B cell (primary cell): ENCODE data around the gene FAIM. TPM values are rescaled to one million over a fixed set of nuclear protein-coding genes. Genes with fewer than 3 reads are reported as not detected.
A peak's percentile ranks its signal among the peaks of the same experiment; 100 is the strongest.
"Not testable (repeated sequence)": the region's sequence is repeated elsewhere in the genome, so short reads cannot be mapped to it uniquely, and the experiment has no call there.

ENCODE experiments used
- ATAC-seq: fragments of 200-7000 bp; cut with Tn5 transposase; one replicate; pipeline ENCODE4 v1.10.0; 2021; ENCODE audit warnings: low read depth, mild to moderate bottlenecking, moderate number of reproducible peaks, moderate library complexity
- CTCF ChIA-PET: fragments of 350-600 bp; sonication (Branson Sonifier 250); formaldehyde crosslinking; loops from one replicate; lab custom pipeline; 2021; ENCODE audit warnings: antibody characterized with exemption, inconsistent platforms; lab: Charles Lee
- POLR2A ChIA-PET: fragments of 350-600 bp; sonication (Branson Sonifier 250); formaldehyde crosslinking; loops from one replicate; lab custom pipeline; 2021; ENCODE audit warnings: antibody characterized with exemption; lab: Charles Lee
- DNase-seq: peaks from one replicate; pipeline ENCODE4 v3.0.0; 2013
- H2AFZ ChIP-seq: 2 replicates; pipeline ENCODE4 v1.6.1; 2012; ENCODE audit warnings: mild to moderate bottlenecking, low read depth, low read length; ENCODE audit not compliant: insufficient read depth, poor library complexity, severe bottlenecking
- H3K27ac ChIP-seq, 2 donors: 1 replicate in 1 of 2; 2 replicates in 1 of 2; pipeline ENCODE4 v1.5.1; 2012 to 2013; ENCODE audit warnings: low read length in 2 of 2, mild to moderate bottlenecking in 2 of 2, moderate library complexity in 1 of 2
- H3K27me3 ChIP-seq, 4 experiments: fragments of 200-600 bp in 1 of 4; sonication (generic) in 1 of 4; replicated peaks in 1 of 4; 1 replicate in 2 of 4; 2 replicates in 2 of 4; pipeline versions ENCODE4 v1.6.1 to v1.7.0; 2013 to 2016; ENCODE audit warnings: low read length in 3 of 4, mild to moderate bottlenecking in 2 of 4, mixed read lengths in 1 of 4, moderate library complexity in 1 of 4; ENCODE audit not compliant: insufficient read depth in 4 of 4, control insufficient read depth in 3 of 4; ENCODE audit errors: control extremely low read depth in 1 of 4
- H3K36me3 ChIP-seq, 2 experiments: replicated peaks in 1 of 2; 1 replicate in 1 of 2; 2 replicates in 1 of 2; pipeline versions ENCODE4 v1.6.1 to v1.7.1; 2013; ENCODE audit warnings: low read length in 1 of 2; ENCODE audit not compliant: insufficient read depth in 2 of 2, control insufficient read depth in 1 of 2; ENCODE audit errors: control extremely low read depth in 1 of 2, extremely low read depth in 1 of 2
- H3K4me1 ChIP-seq, 2 donors: fragments of 200-600 bp in 1 of 2; sonication (generic) in 1 of 2; 1 replicate in 1 of 2; 2 replicates in 1 of 2; pipeline versions ENCODE4 v1.5.1 to v1.6.1; 2013 to 2017; ENCODE audit warnings: low read length in 2 of 2; ENCODE audit not compliant: control insufficient read depth in 2 of 2, insufficient read depth in 2 of 2
- H3K4me2 ChIP-seq: replicated peaks from 2 replicates; pipeline ENCODE3; 2012; ENCODE audit warnings: mild to moderate bottlenecking, low read depth, low read length; ENCODE audit not compliant: poor library complexity, severe bottlenecking
- H3K4me3 ChIP-seq, 5 experiments: fragments of 200-600 bp in 1 of 5; sonication (generic) in 1 of 5; 1 replicate in 3 of 5; 2 replicates in 2 of 5; pipeline versions ENCODE4 v1.5.1 to v1.7.0; 2011 to 2016; ENCODE audit warnings: low read length in 4 of 5, mild to moderate bottlenecking in 4 of 5, low read depth in 2 of 5, control low read depth in 1 of 5, moderate library complexity in 1 of 5; ENCODE audit not compliant: insufficient read depth in 1 of 5; ENCODE audit errors: control extremely low read depth in 1 of 5, extremely low read depth in 1 of 5
- H3K79me2 ChIP-seq: fragments of 200-600 bp; sonication (generic); one replicate; pipeline ENCODE4 v1.6.0; 2016; ENCODE audit warnings: low read length; ENCODE audit not compliant: control insufficient read depth, insufficient read depth
- H3K9ac ChIP-seq: fragments of 200-600 bp; sonication (generic); 2 replicates; pipeline ENCODE4 v1.6.1; 2017; ENCODE audit warnings: mild to moderate bottlenecking, low read length, moderate library complexity
- H3K9me3 ChIP-seq, 3 donors: one replicate each; pipeline versions ENCODE4 v1.6.1 to v1.7.1; 2013; ENCODE audit warnings: low read length in 2 of 3; ENCODE audit not compliant: control insufficient read depth in 2 of 3, insufficient read depth in 1 of 3; ENCODE audit errors: control extremely low read depth in 1 of 3
- H4K20me1 ChIP-seq: 2 replicates; pipeline ENCODE4 v1.6.0; 2012; ENCODE audit warnings: mild to moderate bottlenecking, low read length; ENCODE audit not compliant: insufficient read depth, control insufficient read depth, poor library complexity, severe bottlenecking
- H3K27ac Mint-ChIP-seq: one replicate; pipeline ENCODE4 v1.8.0; 2021; ENCODE audit warnings: mixed read lengths
- H3K27me3 Mint-ChIP-seq: one replicate; pipeline ENCODE4 v1.8.0; 2021; ENCODE audit warnings: mixed read lengths
- H3K4me1 Mint-ChIP-seq: one replicate; pipeline ENCODE4 v1.8.0; 2021; ENCODE audit warnings: mixed read lengths
- H3K4me3 Mint-ChIP-seq: one replicate; pipeline ENCODE4 v1.8.0; 2021; ENCODE audit warnings: mixed read lengths
- H3K9me3 Mint-ChIP-seq: one replicate; pipeline ENCODE4 v1.8.0; 2022; ENCODE audit warnings: mixed read lengths; ENCODE audit not compliant: insufficient read depth
- EZH2 ChIP-seq: IDR thresholded peaks from 2 replicates; pipeline ENCODE4 v1.6.1; 2012; ENCODE audit warnings: borderline replicate concordance, low read depth, mild to moderate bottlenecking, moderate library complexity, low read length; ENCODE audit not compliant: insufficient read depth, poor library complexity, severe bottlenecking
- WGBS: methylation state at CpG from one replicate; pipeline ENCODE4 v1.1.5; 2013; ENCODE audit warnings: missing lambda C conversion rate; ENCODE audit not compliant: insufficient coverage; 5-methylcytosine and 5-hydroxymethylcytosine counted together
- intact Hi-C: fragments of 100-400 bp; cut with micrococcal nuclease; formaldehyde crosslinking; loops from one replicate; pipeline ENCODE4 v1.10.0; 2022
- polyA plus RNA-seq: library from polyadenylated mRNA; depleted of rRNA; stranded (reverse); fragments of >200 nt; gene quantifications from 2 replicates; pipeline ENCODE4 v1.2.3, GENCODE V29; 2012
- total RNA-seq, 2 donors: library from RNA; stranded (reverse); fragments of 120-200 nt in 1 of 2; gene quantifications; 1 replicate in 1 of 2; 2 replicates in 1 of 2; pipeline versions ENCODE4 v1.2.3 to v1.2.4, GENCODE V29; 2013 to 2022
- TF ChIP-seq, protein P1 (sequence below): fragments of 200-600 bp; IDR thresholded peaks from one replicate; pipeline ENCODE4 v1.8.0; 2022; ENCODE audit warnings: antibody characterized with exemption, mild to moderate bottlenecking

The FAIM gene
- total and polyA plus RNA-seq, 2 donors (not counting 1 experiment from before 2014, with no cell fraction given): 2.3 to 16.3 TPM

DNA sequence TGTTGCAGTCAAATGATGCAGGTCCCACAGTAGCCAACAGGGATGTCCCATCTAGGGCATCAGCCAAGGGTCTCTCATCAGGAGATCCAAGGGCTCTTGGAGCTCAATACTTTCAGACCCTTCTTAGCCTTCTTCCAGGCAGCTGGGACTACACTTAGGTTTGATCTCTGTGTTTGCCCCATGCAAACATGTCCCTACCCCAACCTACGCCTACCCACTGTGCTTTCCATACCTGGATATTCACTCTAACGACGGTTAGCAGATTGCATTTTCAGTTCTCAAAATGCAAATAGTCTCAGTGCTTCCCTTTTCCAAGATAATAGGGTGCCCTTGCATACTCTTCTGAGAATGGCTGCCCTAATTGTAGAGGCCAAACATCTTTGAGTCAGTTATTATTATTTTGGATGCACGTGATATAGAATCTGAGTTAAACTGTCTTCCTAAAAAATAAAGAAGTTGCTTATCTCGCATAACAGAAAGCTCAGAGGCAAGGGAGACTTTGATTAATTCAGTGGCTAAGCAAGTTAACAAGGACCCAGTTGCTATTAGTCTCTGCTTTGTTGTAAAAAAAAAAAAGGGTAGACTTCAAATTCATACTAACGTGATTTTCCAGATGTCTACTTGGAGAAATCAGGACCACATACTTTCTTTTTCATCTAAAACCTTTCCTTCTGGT, 13.5 kb upstream of the FAIM start:
- DNase-seq: no peak
- H3K4me3 Mint-ChIP-seq: peak overlapping the region; percentile 91
- Histone ChIP-seq H3K9ac (peak overlapping the region; percentile 76), H3K4me1 (peaks cover 5 to 10% of the 10 kb centered on the region in 2 donors), H3K36me3 (no peaks in the 10 kb centered on the region), H4K20me1 (no peaks in the 10 kb centered on the region), H3K9me3 (peaks cover 0 to 4% (median 3%) of the 10 kb centered on the region in 3 donors), H3K27me3 (peaks cover 0 to 3% (median 0%) of the 10 kb centered on the region in 4 experiments), H3K4me3 (peak overlapping the region in 4 of 5 experiments; percentile 69 to 93 (median 80)), H3K4me2 (peak overlapping the region; percentile 90), H2AFZ (peak overlapping the region; percentile 98), H3K27ac (no peak overlapping the region), H3K79me2 (no peaks in the 10 kb centered on the region)
- H3K9me3 Mint-ChIP-seq: peaks cover 2% of the 10 kb centered on the region
- no peak for ATAC-seq
- no peak for TF ChIP-seq EZH2
- TF ChIP-seq, protein P1, sequence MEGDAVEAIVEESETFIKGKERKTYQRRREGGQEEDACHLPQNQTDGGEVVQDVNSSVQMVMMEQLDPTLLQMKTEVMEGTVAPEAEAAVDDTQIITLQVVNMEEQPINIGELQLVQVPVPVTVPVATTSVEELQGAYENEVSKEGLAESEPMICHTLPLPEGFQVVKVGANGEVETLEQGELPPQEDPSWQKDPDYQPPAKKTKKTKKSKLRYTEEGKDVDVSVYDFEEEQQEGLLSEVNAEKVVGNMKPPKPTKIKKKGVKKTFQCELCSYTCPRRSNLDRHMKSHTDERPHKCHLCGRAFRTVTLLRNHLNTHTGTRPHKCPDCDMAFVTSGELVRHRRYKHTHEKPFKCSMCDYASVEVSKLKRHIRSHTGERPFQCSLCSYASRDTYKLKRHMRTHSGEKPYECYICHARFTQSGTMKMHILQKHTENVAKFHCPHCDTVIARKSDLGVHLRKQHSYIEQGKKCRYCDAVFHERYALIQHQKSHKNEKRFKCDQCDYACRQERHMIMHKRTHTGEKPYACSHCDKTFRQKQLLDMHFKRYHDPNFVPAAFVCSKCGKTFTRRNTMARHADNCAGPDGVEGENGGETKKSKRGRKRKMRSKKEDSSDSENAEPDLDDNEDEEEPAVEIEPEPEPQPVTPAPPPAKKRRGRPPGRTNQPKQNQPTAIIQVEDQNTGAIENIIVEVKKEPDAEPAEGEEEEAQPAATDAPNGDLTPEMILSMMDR: peak; percentile 20
- no CpG with 5 or more reads among the region's 6 CpGs for WGBS
- H3K27me3 Mint-ChIP-seq: no peaks in the 10 kb centered on the region
- intact Hi-C loops: loop anchor here (1.0 to 10.0 kb wide), 6 partner anchors 14 to 1730 kb away; partner anchors contain the start of genes ARMC8, NCK1 and PIK3CB
- H3K27ac Mint-ChIP-seq: no peak overlapping the region
- H3K4me1 Mint-ChIP-seq: peaks cover 7% of the 10 kb centered on the region
- ChIA-PET POLR2A (interaction anchor here (1.0 to 2.5 kb wide), 3 partner anchors 14 to 321 kb away, joined by 4 to 19 read pairs (median 18); partner anchors contain the start of gene FAIM), CTCF (interaction anchor here (0.7 to 13.4 kb wide), 11 partner anchors 8 to 350 kb away, joined by 3 to 461 read pairs (median 11); partner anchors contain the start of gene FAIM)

DNA sequence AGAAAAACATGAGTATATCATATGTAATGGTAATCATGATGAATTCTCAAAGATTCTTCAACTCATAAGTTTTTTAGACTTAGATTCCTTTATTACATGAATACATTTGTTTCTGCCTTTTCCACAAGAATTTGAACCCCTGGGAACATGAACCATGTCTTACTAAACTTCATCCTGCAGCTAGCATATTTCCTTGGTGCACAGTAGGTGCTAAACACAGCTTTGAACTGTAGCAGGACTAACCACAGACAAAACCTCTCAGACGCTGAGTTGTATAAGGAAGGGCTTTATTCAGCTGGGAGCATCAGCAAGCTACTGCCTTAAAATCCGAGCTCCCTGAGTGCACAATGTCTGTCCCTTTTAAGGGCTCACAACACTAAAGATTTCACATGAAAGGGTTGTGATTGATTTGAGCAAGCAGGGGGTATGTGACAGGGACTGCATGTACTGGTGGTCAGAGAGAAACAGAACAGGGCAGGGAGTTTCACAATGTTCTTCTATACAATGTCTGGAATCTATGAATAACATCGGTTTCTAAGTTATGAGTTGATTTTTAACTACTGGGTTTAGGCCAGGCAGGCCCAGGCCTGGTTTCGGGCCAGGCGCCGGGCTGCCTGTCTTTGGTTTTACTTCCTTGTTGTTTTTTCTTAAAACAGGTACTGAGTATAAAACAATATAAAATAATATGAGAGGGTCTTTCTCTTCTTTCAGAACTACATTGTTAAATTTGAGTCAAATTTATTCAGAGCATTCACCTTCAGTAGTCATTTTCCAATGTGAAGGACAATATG, 11.2 kb upstream of the FAIM start:
- intact Hi-C loops: loop anchor here (10.0 kb wide), 1 partner anchor 1733 kb away; the partner anchor contains the start of gene NCK1
- H3K9me3 ChIP-seq, H3K9ac ChIP-seq, H3K27me3 Mint-ChIP-seq, H3K4me3 ChIP-seq, H3K27ac ChIP-seq, H3K36me3 ChIP-seq, H3K4me3 Mint-ChIP-seq, H4K20me1 ChIP-seq, H3K27me3 ChIP-seq, H2AFZ ChIP-seq, ATAC-seq, H3K4me2 ChIP-seq, H3K4me1 Mint-ChIP-seq, H3K79me2 ChIP-seq, DNase-seq, H3K9me3 Mint-ChIP-seq, H3K27ac Mint-ChIP-seq, POLR2A ChIA-PET: not testable (repeated sequence)
- WGBS: 90% methylated on average over 2 of the region's 6 CpGs
- CTCF ChIA-PET: interaction anchor here (1.0 to 13.4 kb wide), 3 partner anchors 19 to 320 kb away, joined by 3 to 461 read pairs (median 3); no protein-coding TSS in a partner anchor
- H3K4me1 ChIP-seq: peaks cover 5 to 10% of the 10 kb centered on the region in 2 donors
